Measurements from ENCODE around the gene UBE2R2. TPM values are rescaled to one million over a fixed set of nuclear protein-coding genes. Genes with fewer than 3 reads are reported as not detected.
"Not testable (repeated sequence)": the region's sequence is repeated elsewhere in the genome, so short reads cannot be mapped to it uniquely, and the experiment has no call there.

UBE2R2 gene
- polyA plus RNA-seq, 4 donors, result 60.2 to 67.7 (median 63.0) TPM

GRCh38 chr9:33924978-33925797 is 108.2 kb downstream of the UBE2R2 start:
- DNase-seq (ENCODE audit: low read depth in 4 of 4, low spot score in 2 of 4), result peak in 3 of 4 donors; percentile 15 to 43 (median 21)

GRCh38 chr9:33926746-33927485 is 110.0 kb downstream of the UBE2R2 start:
- DNase-seq (ENCODE audit: low read depth in 4 of 4, low spot score in 2 of 4), result no peak

DNA sequence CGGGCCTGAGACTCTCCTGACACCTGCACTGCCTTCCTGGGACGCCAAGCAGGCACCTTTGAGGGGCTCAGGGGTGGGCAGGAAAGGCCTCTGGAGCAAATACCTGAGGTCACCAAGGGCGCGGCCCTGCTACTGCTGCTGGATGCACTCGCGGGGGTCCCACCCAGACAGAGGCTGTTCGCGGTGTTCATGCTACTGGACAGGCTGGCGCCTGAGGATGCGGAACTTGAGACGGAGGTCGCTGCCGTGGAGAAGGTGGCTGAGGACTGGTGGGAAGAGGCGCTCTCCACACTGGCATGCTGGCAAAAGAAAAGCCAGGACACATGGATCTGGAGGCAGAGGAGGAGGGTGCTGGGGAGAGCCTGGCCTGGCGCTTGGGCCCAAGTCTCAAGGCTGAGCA is 110.7 kb downstream of the UBE2R2 start:
- DNase-seq (ENCODE audit: low read depth in 4 of 4, low spot score in 2 of 4), result no peak

GRCh38 chr9:33931326-33931725 is 114.4 kb downstream of the UBE2R2 start:
- DNase-seq (ENCODE audit: low read depth in 4 of 4, low spot score in 2 of 4), result no peak

- no peak for DNase-seq (ENCODE audit: low read depth in 4 of 4, low spot score in 2 of 4)
Measured at GRCh38 chr9:33932078-33932807, 115.3 kb downstream of the UBE2R2 start.

- DNase-seq (ENCODE audit: low read depth in 4 of 4, low spot score in 2 of 4), result no peak
Measured at GRCh38 chr9:33934188-33934878, 117.4 kb downstream of the UBE2R2 start.

DNA sequence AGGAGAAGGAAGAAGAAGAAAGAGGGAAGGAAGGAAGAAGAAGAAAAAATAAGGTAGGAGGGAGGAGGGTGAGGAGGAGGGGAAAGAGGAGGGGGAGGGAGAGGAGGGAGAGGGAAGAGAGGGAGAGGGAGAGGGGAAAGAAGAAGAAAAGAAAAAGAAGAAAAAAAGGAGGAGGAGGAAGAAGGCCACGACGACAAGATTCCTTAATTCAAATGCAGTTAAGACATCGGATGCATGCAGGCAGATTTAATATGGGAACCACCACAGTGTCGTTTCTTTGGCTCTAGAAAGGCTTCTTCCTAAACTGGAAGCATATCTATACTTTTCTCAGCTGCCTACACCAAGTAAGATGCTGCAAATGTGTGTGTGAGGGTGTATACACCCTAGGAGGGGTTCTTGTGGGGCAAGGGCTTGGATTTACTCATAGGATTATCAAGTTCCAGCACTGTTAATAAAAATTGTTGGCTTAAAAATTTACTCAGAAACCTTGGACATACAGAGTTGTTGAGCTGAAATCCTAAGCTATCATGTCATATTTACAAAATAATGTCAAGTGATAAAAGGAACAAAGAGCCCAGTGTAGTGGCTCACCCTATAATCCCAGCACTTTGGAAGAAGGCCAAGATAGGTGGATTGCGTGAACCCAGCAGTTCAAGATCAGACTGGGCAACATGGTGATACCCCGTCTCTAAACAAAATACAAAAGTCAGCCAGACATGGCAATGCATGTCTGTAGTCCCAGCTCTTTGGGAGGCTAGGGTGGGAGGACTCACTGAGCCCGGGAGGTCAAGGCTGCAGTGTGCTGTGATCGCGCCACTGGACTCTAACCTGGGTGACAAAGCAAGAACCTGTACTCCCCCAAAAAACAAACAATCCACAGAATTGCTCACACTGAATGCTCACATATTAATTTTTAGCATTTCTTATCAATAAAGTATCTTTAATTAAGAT is 123.2 kb downstream of the UBE2R2 start:
- no peak for DNase-seq (ENCODE audit: low read depth in 4 of 4, low spot score in 2 of 4)

GRCh38 chr9:33942471-33943083 is 125.6 kb downstream of the UBE2R2 start:
- no peak for DNase-seq (ENCODE audit: low read depth in 4 of 4, low spot score in 2 of 4)

DNA sequence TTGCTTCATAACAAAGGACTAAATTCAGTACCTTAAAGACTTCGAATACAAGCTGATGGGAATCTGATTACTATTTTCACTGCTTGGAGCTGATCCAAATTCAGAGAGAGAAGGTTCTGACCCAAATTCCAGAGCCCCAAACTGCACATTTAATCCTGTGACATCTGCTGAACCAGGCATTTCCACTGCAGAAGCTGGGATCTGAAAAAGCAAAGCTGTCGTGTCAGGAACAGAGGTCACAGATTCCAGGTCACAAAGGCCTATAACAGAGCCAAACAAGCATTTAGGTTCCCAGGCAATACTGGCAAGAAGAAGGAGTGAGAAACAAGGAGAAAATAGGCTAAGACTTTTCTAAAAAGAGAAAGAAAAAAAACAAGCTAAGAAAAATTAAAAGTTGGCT is 126.4 kb downstream of the UBE2R2 start:
- no peak for DNase-seq (ENCODE audit: low read depth in 4 of 4, low spot score in 2 of 4)

GRCh38 chr9:33946779-33947535 is 130.0 kb downstream of the UBE2R2 start:
- DNase-seq (ENCODE audit: low read depth in 4 of 4, low spot score in 2 of 4), result no peak

- DNase-seq (ENCODE audit: low read depth in 4 of 4, low spot score in 2 of 4), result no peak
Measured at GRCh38 chr9:33950371-33950770, 133.4 kb downstream of the UBE2R2 start.

DNA sequence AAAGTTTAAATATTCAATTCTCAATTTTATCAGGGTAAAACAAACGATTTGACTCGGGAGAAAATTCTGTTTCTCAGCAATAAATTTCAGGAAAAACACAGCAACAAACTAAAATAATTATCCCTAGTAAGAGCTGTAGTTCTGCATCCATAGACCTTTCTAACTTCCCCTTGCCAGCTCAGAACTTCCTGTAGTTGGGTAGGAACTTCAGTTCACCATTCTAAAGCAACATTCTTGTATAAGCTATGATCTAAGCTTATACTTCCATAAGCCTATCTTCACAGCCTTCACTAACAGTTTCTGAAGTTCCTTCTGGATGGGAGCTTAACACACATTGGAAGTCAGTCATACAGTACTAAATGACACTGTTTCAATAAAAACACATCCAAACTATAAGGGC is 135.1 kb downstream of the UBE2R2 start:
- no peak for DNase-seq (ENCODE audit: low read depth in 4 of 4, low spot score in 2 of 4)

GRCh38 chr9:33956544-33956943 is 139.6 kb downstream of the UBE2R2 start:
- DNase-seq (ENCODE audit: low read depth in 4 of 4, low spot score in 2 of 4), result no peak

- no peak for DNase-seq (ENCODE audit: low read depth in 4 of 4, low spot score in 2 of 4)
Measured at GRCh38 chr9:33959725-33960124, 142.8 kb downstream of the UBE2R2 start.

- DNase-seq (ENCODE audit: low read depth in 4 of 4, low spot score in 2 of 4), result not testable (repeated sequence)
Measured at GRCh38 chr9:33962468-33962867, 145.5 kb downstream of the UBE2R2 start.

- no peak for DNase-seq (ENCODE audit: low read depth in 4 of 4, low spot score in 2 of 4)
Measured at GRCh38 chr9:33964086-33964768, 147.3 kb downstream of the UBE2R2 start.

All from left renal cortex interstitium (tissue), 4 donors.